IPS-20b (cell line): ENCODE results near the gene ADGRE3.
"Not testable (repeated sequence)": the region's sequence is repeated elsewhere in the genome, so short reads cannot be mapped to it uniquely, and the experiment has no call there.

Source experiments
- H3K27ac ChIP-seq: one replicate; pipeline ENCODE4 v1.5.1; 2013; ENCODE audit warnings: low read length
- H3K27me3 ChIP-seq: 2 replicates; pipeline ENCODE4 v1.6.1; 2013; ENCODE audit warnings: mild to moderate bottlenecking, low read length, inconsistent platforms; ENCODE audit not compliant: insufficient read depth
- H3K36me3 ChIP-seq: 2 replicates; pipeline ENCODE4 v1.6.1; 2013; ENCODE audit warnings: low read depth, mild to moderate bottlenecking, inconsistent platforms, low read length, moderate library complexity; ENCODE audit not compliant: insufficient read depth
- H3K4me1 ChIP-seq: 2 replicates; pipeline ENCODE4 v1.6.1; 2013; ENCODE audit warnings: mild to moderate bottlenecking, control low read depth, inconsistent platforms, low read length, moderate library complexity; ENCODE audit not compliant: insufficient read depth
- H3K4me3 ChIP-seq: 2 replicates; pipeline ENCODE4 v1.5.1; 2013; ENCODE audit warnings: mild to moderate bottlenecking, low read length, inconsistent platforms
- H3K9ac ChIP-seq: 2 replicates; pipeline ENCODE4 v1.6.1; 2013; ENCODE audit warnings: low read depth, mild to moderate bottlenecking, inconsistent platforms, low read length, moderate library complexity
- H3K9me3 ChIP-seq: 2 replicates; pipeline ENCODE4 v1.6.1; 2013; ENCODE audit warnings: mild to moderate bottlenecking, low read depth, low read length, inconsistent platforms; ENCODE audit not compliant: insufficient read depth

ADGRE3 gene

DNA sequence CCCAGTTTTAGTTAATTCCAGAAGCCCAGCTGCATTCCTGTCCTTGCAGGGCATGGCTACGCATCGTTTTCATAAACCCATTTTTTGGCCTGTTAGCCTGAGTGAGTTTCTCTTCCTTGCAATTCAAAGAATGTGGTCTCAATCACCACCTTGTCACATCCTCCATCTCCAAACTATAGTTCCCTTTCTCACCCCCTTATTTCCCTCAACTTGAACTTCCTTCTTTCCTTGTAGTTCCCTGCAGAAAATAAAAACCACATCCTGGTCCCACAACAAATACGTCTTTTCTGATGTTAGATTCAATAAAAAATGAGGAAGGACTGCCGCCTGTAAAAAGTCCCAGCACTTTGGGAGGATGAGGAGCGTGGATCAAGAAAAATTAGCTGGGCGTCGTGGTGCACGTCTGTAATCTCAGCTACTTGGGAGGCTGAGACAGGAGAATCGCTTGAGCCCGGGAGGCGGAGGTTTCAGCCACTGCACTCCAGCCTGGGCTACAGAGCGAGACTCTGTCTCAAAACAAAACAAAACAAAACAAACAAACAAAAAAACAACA is 13.2 kb downstream of the ADGRE3 start:
- Histone ChIP-seq H3K4me1 (no peaks in the 10 kb centered on the region), H3K9ac (no peak overlapping the region), H3K27ac (no peak overlapping the region), H3K27me3 (no peaks in the 10 kb centered on the region), H3K36me3 (no peaks in the 10 kb centered on the region), H3K9me3 (no peaks in the 10 kb centered on the region), H3K4me3 (no peak overlapping the region)

DNA sequence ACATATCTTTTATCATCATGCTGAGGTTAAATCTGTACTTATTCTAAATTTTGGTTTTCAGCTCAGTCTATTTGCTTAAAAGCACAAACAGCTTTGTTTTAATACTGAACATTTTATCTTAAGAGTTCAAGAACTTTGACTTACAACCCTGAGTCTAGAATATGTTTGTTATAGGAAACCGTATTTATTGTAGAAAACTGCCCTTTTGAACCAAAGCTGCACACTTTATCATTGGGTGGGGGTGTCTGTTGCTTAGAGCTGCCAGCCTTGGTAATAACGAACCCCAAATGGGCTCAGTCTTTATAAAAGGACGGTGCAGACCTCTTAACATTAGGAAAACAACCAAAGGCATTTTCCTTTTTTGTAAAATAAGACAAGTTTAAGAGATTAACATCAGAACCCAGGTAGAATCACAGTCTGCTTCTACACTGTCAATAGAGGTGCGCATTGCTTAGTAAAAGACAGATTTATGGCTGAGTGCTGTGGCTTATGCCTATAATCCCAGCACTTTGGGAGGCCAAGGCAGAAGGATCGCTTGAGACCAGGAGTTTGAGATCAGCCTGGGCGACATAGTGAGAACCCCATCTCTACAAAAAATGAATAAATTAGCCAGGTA is 14.7 kb downstream of the ADGRE3 start:
- no peak overlapping the region for H3K4me3 ChIP-seq
- no peaks in the 10 kb centered on the region for H3K4me1 ChIP-seq
- no peak overlapping the region for H3K27ac ChIP-seq
- no peaks in the 10 kb centered on the region for H3K36me3 ChIP-seq
- H3K9me3 ChIP-seq: no peaks in the 10 kb centered on the region
- no peak overlapping the region for H3K9ac ChIP-seq
- no peaks in the 10 kb centered on the region for H3K27me3 ChIP-seq

DNA sequence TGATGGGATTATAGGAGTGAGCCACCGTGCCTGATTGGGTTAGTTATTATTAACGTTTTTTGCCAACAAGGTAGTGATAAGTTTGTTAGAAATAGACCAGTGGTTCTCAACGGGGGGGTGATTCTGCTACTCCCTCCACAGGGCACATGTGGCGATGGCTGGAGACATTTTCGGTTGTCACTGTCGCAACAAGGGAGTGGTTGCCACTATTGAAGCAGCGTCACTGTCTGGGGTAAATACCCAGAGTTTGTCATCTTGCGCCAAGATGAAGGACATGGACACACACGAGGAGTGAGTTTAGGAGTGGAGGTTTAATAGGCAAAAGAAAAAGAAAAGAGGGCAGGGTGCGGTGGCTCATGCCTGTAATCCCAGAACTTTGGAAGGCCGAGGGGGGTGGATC is 18.9 kb downstream of the ADGRE3 start:
- H3K36me3 ChIP-seq: no peaks in the 10 kb centered on the region
- H3K9ac ChIP-seq: no peak overlapping the region
- H3K27ac ChIP-seq: no peak overlapping the region
- no peaks in the 10 kb centered on the region for H3K27me3 ChIP-seq
- H3K4me1 ChIP-seq: no peaks in the 10 kb centered on the region
- no peak overlapping the region for H3K4me3 ChIP-seq
- H3K9me3 ChIP-seq: no peaks in the 10 kb centered on the region

DNA sequence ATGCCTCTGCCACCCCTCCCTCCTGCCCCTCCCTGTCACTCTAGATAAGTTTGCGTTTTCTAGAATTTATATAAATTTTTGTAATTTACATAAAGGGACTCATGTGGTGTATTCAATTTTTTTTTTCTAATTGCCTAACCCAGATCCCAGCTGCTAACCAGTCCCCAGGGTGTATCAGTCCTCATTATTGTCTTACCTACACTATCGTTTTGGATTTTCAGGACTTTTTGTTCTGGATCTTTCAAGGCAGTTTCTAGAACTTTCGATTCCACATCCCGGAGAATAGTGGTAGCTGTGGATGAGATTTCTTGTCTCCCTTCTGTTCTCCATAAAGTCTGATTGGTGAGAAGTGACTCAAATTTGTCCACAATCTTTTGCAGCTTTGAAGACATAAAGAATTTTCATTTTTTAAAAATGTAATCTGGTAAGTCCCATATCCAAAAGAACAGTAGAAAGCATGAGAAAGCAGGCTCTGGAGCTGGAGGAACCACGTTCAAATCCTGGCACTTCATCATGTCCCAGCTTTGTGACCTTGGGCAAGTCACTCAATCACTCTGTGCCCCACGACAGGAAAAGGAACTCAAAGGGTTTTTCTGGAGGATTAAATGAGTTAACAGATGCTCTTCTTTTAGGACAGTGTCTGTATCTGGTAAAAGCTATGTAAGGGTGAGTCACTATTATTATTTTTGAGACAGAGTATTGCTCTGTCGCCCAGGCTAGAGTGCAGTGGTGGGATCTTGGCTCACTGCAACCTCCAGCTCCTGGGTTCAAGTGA is 19.7 kb downstream of the ADGRE3 start:
- no peaks in the 10 kb centered on the region for H3K4me1 ChIP-seq
- no peak overlapping the region for H3K27ac ChIP-seq
- no peaks in the 10 kb centered on the region for H3K27me3 ChIP-seq

DNA sequence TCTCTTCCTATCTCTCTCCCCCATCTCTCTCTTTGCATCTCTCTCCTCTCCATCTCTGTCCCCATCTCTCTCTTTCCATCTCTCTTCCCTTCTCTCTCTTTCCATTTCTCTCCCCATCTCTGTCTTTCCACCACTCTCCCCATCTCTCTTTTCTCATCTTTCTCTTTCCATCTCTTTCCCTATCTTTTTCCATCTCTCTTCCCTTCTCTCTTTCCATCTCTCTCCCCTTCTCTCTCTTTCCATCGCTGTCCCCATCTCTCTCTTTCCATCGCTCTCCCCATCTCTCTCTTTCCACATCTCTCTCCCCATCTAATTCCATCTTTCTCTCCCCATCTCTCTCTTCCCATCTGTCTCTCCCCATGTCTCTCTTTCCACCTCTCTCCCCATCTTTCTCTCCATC is 24.5 kb downstream of the ADGRE3 start:
- Histone ChIP-seq H3K4me3 (no peak overlapping the region), H3K9ac (no peak overlapping the region), H3K9me3 (peaks cover 3% of the 10 kb centered on the region; the same call in 1 of the 2 replicates), H3K27me3 (no peaks in the 10 kb centered on the region), H3K36me3 (no peaks in the 10 kb centered on the region), H3K4me1 (no peaks in the 10 kb centered on the region), H3K27ac (no peak overlapping the region)

More for the DNA sequence above, 19.7 kb downstream of the ADGRE3 start:
- no peaks in the 10 kb centered on the region for H3K36me3 ChIP-seq
- H3K4me3 ChIP-seq: no peak overlapping the region
- H3K9ac ChIP-seq: no peak overlapping the region
- no peaks in the 10 kb centered on the region for H3K9me3 ChIP-seq

DNA sequence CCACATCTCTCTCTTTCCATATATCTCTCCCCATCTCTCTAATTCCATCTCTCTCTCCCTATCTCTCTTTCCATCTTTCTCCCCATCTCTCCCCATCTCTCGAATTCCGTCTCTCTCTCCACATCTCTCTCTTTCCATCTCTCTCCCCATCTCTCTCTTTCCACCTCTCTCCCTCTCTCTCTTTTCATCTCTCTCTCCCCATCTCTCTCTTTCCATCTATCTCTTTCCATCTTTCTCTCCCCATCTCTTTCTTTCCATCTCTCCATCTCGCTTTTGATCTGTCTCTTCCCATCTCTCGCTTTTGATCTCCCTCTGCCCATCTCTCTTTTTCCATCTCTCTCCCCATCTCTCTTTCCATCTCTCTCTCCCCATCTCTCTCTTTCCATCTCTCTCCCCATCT is 25.6 kb downstream of the ADGRE3 start:
- Histone ChIP-seq H3K36me3 (no peaks in the 10 kb centered on the region), H3K27ac (no peak overlapping the region), H3K9me3 (peaks cover 3% of the 10 kb centered on the region; the same call in 1 of the 2 replicates), H3K27me3 (no peaks in the 10 kb centered on the region), H3K9ac (no peak overlapping the region), H3K4me1 (no peaks in the 10 kb centered on the region), H3K4me3 (no peak overlapping the region)

DNA sequence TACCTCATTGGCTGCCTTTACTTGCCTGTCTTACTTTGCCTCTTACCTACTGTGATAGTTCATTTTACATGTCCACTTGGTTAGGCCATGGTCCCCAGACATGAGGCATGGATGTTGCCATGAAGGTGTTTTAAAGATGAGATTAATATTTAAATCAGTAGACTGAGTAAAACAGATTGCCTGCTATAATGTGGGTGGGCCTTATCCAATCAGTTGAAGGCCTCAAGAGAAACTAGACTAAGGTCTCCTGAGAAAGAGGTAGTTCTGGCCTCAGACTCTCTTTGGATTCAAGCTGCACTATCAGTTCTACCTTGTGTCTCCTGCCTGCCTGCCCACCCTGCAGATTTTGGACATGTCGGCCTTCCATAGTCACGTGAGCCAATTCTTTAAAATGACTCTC is 26.1 kb downstream of the ADGRE3 start:
- no peaks in the 10 kb centered on the region for H3K4me1 ChIP-seq
- no peak overlapping the region for H3K9ac ChIP-seq
- no peaks in the 10 kb centered on the region for H3K27me3 ChIP-seq
- H3K4me3 ChIP-seq: no peak overlapping the region
- peaks cover 5% of the 10 kb centered on the region for H3K9me3 ChIP-seq
- H3K36me3 ChIP-seq: no peaks in the 10 kb centered on the region
- no peak overlapping the region for H3K27ac ChIP-seq

DNA sequence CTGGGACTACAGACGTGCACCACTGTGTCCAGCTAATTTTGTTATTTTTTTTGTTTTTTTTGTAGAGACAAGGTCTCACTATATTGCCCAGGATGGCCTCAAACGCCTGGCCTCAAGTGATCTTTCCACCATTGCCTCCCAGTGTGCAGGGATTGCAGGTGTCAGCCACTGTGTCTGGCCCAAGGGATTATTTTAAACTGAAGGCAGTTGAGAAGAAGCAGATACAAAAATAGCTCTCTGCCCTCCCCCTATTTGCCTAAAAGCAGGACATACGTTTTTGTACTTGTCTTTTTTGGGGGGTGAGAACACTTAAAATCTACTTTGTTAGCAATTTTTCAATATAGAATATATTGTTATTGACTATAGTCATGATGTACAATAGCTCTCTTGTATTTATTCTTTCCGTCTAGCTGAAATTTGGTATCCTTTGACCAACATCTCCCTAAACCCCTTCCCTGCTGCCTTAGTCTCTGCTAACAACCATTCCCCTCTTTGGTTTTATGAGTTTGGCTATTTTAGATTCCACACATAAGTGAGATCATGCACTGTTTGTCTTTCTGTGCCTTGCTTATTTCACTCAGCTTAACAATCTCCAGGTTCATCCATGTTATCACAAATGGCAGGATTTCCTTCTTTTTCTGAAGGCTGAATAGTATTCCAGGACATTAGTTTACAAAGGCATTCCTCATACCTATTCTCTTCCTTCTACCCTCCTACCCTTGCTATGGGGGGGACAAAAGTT is 34.9 kb downstream of the ADGRE3 start:
- H3K27me3 ChIP-seq: no peaks in the 10 kb centered on the region
- H3K4me1 ChIP-seq: no peaks in the 10 kb centered on the region
- no peak overlapping the region for H3K4me3 ChIP-seq
- no peak overlapping the region for H3K27ac ChIP-seq
- H3K9me3 ChIP-seq: peaks cover 10% of the 10 kb centered on the region
- no peaks in the 10 kb centered on the region for H3K36me3 ChIP-seq
- H3K9ac ChIP-seq: no peak overlapping the region

DNA sequence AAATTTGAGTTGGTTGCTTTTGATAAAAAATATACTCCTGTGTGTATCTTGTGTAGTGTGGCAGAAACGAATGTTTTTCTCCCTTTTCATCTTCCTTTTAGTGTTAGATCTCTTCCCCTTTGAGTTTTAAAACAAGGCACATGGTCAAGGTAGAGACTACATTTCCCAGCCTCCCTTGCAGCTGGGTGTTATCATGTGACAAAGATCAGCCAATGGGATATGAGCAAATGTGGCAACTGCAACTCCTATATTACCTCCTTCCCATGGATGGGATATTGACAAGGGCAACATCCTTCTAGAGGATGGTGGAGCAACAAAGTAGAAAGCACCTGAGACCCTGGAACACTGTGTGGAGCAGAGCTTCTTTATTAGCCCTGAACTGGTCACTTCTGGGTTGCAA is 42.4 kb downstream of the ADGRE3 start:
- no peaks in the 10 kb centered on the region for H3K36me3 ChIP-seq
- no peaks in the 10 kb centered on the region for H3K27me3 ChIP-seq
- H3K4me3 ChIP-seq: no peak overlapping the region
- no peak overlapping the region for H3K9ac ChIP-seq
- H3K27ac ChIP-seq: no peak overlapping the region
- no peaks in the 10 kb centered on the region for H3K4me1 ChIP-seq
- H3K9me3 ChIP-seq: peaks cover 8% of the 10 kb centered on the region

DNA sequence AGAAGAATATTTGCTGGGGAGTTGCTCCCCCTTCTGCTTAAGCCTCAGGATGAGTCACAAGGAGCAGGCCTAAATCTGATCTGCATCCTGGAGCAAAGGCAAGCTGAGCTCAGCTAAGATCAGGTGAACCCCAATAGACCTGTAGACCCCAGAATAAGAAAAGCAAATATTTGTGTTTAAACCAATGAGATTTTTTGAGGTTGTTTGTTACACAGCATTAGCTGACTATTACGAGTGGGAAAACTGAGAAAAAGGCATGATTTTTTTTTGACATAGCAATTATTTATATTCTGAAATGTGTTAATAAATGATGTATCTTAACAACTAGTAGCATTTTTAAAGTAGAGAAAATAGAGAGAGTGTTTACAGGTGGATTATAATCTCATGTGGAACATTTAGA is 45.1 kb downstream of the ADGRE3 start:
- Histone ChIP-seq H3K27me3 (no peaks in the 10 kb centered on the region), H3K4me1 (no peaks in the 10 kb centered on the region), H3K27ac (no peak overlapping the region), H3K9me3 (peaks cover 8% of the 10 kb centered on the region), H3K9ac (no peak overlapping the region), H3K4me3 (no peak overlapping the region), H3K36me3 (no peaks in the 10 kb centered on the region)

DNA sequence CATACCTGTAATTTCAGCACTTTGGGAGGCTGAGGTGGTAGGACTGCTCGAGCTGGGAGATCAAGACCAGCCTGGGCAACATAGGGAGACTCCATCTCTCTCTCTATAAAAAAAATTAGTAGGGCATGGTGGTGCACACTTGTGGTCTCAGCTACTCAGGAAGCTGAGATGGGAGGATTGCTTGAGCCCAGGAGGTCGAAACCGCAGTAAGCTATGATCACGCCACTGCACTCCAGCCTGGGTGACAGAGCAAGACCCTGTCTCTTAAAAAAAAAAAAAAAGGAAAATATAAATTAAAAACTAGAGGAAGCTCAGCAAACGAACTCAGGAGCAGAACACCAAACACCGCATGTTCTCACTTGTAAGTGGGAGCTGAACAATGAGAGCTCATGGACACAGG is 50.2 kb downstream of the ADGRE3 start:
- H3K4me3 ChIP-seq, H3K9ac ChIP-seq, H3K4me1 ChIP-seq, H3K27me3 ChIP-seq, H3K27ac ChIP-seq, H3K36me3 ChIP-seq, H3K9me3 ChIP-seq: not testable (repeated sequence)
